GM10847 (cell line): ENCODE data around the gene MTOR.

ENCODE experiments used
- POLR2A ChIP-seq: IDR thresholded peaks from 2 replicates; pipeline ENCODE4 v1.6.1; 2011; ENCODE audit not compliant: insufficient read length; ENCODE audit errors: extremely low read depth

MTOR gene

DNA sequence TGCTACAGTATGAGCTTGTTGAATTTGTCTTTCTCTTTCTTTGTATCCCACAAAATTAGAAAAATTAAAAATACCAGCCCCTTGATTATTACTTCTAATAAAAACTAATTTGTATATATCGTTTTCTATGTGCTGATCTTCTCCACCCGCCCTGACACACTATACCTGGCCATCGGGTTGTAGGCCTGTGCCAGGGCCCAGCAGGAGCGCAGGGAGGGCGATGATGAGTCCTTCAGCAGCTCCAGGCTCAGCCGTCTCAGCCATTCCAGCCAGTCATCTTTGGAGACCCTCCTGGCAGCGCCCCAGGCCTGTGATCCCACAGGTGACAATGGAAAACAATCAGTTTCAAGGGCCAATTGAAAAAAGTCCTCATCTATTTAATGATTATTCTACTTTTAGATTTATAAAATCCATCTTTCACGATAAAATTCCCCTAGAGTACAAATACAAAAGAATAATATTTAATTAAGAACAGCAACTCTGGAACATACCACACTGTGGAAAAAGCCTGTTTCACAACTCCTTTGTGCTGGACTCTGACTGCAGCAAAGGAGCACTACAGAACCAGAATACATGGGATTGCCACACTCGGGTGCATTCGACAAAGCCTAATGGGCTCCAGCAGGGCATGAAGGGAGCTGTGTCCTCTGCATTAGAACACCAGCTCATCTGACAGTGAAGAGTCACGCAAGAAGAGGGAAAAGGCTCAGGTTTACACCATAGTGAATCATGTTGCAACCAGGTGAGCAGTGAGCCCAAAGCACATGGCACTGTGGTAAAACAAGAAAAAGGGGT lies 57.8 kb downstream of the MTOR start:
- no peak for TF ChIP-seq POLR2A

DNA sequence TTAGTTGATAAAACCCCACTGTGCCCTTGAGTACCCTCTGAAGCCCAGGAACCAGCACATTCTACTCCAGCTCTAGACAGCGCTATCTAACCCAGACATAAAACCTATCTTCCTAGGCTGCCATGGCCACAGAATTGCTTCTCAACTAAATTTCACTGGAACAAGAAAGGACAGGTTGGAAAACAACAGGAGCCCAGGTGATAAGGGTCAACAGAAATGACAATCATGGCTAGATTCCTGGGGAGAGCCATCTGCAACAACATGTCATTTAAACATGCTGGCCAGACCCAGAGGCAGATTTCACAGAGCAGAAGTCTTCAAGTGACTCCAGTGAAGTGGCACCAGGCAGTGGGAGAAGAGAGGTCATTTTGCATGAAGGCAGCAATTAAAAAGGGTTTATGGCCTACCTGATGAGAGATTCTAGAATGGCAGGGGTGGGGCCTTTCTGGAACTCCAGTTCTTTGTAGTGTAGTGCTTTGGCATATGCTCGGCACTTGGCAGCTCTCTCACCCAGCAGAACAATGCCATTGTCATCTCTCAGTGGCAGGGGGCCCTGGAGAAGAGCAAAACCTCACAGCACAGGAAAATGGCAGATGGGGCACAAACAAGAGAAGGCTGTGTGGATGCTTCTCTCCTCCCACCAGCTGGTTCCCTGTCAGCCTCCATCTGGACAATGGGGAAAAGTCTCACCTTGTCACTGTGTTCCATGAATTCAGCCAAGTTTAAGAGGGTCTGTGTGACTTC lies 63.3 kb downstream of the MTOR start:
- no peak for TF ChIP-seq POLR2A

DNA sequence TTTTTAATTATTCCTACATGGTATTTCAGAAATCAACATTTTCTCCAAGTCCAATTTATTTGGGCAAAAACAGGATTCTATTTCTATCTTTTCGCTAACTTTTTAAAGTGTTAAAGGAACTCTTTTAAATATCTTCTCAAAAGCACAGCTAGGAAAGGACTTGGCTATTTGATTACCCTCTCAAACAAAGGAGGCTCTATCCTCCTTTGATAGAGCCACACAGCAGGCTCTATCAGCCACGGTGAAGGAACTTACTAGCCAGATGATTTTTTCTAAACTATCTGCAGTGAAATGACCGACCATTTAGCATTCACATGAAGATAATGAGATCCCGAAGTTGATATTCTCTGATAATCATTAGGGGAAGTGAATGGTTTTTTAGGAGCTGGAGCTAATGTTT lies 64.1 kb downstream of the MTOR start:
- TF ChIP-seq POLR2A, result no peak

DNA sequence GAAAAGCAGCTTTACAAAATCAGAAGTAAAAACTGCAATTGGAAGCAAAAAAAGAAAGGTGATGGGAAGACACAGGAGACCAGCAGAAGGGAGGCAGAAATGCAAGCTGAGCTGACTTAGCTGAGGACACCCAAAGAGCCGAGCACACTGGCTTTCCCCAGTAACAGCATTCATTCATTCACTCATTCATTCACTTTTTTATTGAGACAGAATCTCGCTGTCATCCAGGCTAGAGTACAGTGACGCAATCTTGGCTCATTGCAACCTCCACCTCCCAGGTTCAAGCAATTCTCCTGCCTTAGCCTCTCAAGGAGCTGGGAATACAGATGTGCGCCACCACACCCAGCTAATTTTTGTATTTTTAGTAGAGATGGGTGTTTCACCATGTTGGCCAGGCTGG lies 65.0 kb downstream of the MTOR start:
- TF ChIP-seq POLR2A, result no peak

DNA sequence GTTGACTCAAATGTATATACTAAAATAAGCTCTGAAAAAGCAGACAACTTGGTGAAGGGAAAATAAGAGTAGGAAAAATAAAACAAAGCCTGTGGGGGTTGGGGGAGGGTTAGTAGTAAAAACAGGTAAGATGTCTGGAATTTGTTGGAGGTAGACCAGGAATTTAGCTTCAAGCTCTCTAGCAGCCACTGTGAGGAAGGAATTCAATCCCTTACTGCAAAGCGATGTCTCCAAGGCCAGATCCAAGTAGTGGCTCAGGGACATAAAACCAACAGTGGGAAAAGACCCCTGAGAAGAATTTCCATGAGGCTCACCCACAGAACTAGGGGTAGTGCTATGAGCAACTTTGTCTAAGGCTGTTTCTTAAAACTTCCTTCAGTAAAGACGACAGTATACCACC lies 65.4 kb downstream of the MTOR start:
- no peak for TF ChIP-seq POLR2A

DNA sequence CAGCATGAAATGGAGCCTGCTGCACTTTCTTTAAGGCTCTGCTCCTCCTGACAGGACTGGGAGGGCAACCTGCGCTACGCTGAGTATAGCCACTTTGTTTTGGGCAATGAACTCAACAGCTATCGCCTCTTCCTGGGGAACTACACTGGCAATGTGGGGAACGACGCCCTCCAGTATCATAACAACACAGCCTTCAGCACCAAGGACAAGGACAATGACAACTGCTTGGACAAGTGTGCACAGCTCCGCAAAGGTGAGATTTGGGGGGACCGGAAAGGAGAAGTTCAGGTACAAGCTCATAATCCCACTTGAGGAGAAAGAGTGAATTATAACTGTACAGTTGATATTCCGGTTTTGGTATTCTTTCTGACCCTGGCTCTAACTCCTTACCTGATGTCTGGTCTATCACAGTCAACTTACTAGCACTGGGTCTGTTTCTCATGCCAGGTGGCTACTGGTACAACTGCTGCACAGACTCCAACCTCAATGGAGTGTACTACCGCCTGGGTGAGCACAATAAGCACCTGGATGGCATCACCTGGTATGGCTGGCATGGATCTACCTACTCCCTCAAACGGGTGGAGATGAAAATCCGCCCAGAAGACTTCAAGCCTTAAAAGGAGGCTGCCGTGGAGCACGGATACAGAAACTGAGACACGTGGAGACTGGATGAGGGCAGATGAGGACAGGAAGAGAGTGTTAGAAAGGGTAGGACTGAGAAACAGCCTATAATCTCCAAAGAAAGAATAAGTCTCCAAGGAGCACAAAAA lies 67.8 kb downstream of the MTOR start:
- no peak for TF ChIP-seq POLR2A

DNA sequence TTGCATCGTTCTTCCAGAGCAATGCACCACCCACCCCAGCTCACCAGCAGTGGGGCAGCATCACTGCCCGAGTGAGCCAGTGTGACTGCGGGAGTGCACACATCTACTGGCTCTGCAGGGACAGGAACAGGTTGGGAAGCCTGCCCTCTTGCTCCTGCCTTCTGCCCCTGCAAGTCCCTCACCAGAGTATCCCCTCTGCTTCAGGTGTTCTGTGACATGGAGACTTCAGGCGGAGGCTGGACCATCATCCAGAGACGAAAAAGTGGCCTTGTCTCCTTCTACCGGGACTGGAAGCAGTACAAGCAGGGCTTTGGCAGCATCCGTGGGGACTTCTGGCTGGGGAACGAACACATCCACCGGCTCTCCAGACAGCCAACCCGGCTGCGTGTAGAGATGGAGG lies 69.0 kb downstream of the MTOR start:
- TF ChIP-seq POLR2A, result no peak

DNA sequence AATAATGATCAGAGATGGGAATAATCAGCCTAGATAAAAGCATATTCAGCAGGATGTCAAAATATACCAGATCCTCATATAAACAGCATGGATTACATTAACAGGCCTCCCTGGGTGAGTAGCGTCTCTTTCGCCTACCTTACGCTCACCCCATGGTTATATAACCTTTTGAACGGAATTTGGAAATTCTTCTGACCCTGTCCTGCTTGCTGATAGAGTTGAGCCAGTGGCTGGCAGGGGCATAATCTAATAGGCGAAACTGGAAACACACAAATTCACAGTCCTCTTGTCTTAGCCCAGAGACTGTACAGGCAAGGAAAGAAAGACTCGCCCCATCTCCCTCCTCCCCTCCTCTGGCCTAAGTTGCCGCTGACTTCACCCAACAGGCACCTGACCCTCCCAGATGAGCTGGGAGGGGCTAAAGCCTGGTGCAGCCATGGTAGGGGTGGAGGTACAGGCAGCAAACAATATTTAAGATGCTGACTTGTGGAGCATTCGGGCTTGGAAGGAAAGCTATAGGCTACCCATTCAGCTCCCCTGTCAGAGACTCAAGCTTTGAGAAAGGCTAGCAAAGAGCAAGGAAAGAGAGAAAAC lies 73.4 kb downstream of the MTOR start, which contains the start of gene ANGPTL7:
Gene ANGPTL7 (plus strand): TSS at position 498 of the 594 bp plus-strand sequence. CDS start 225 bp downstream, outside the sequence.
- no peak for TF ChIP-seq POLR2A

DNA sequence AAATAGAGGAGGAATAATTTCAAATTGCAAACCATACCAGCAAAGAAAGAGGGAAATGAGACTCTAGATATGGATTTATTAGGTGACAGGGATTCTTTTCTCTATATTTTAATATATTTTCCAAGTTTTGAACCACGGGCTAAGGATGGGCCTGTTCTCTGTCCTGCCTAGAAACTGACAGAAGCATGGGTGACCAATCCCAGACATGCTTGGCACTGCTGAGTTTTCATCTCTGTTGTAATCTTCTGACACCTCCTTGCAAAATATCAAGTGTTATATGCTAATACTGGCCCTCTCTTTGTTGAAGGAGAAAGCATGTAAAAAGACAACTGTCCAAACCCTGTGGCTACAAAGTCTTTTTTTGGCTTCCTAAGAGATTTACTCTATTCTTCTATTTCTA lies 74.0 kb downstream of the MTOR start:
- no peak for TF ChIP-seq POLR2A

DNA sequence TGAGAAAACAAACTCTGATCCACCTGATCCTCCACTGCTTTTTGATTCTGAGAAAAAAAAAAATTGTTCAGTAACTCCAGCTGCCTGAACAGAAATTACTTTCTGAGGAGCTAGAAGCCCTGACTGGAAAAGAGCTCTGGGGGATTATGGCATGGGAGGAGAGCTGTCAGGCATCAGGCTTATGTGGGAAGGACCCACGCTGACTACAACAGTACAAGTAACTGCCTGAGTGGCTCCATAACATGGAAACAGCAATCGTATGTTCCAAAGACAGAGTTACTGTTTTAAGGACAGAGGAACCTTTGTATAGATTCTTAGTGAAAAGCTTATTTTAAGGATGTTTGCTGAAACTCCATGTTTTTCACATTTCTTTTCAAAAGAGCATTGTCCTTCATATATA lies 74.4 kb downstream of the MTOR start:
- no peak for TF ChIP-seq POLR2A

DNA sequence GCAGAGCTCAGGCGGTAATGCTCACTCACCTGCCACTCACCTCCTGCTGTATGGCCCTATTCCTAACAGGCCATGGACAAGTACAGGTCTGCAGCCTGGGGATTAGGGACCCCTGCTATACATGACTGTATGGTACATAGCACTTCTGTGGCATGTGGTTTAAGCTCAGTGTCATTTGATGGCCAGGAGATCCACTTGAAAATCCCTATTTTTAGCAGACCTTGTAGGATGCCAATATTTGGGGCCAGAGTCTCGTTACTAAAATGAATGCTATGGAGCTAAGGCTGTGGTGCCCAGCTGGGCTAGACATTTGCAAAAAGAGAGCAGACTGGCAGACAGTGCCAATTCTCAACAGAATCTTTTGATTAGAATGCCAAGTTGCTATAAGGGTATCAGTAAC lies 74.9 kb downstream of the MTOR start:
- no peak for TF ChIP-seq POLR2A

DNA sequence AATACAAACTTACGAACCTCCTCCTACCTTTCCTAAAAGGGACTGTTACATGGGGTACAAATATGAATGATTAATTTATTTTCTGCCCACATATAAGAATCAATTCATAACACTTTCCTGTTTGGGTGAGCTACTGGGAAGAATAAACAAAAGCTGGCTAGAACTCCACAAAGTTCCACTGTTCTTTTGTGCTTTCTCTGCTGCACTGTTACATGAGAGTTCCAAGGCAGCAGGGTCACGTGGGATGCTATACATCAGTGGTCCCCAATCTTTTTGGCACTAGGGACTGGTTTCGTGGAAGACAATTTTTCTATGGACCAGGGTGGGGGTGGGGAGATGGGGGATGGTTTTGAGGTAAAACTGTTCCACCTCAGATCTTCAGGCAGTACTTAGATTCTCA lies 75.4 kb downstream of the MTOR start:
- no peak for TF ChIP-seq POLR2A

DNA sequence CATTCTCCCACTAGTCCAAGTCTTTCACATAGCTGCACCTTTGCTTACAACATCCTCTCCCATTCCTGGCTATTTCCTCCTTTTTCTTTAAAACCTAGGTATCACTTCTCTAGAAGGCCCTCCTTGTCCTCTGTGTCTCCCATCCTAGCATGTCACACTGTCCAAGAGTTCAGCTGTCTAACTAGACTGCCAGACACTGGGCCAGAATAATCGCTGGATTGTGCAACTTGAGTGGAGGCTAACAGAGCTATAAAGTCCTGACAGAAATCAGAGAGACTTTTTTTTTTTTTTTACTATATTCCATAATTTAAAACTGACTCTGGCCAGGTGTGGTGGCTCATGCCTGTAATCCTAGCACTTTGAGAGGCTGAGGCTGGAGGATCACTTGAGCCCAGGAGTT lies 77.4 kb downstream of the MTOR start:
- TF ChIP-seq POLR2A, result no peak

DNA sequence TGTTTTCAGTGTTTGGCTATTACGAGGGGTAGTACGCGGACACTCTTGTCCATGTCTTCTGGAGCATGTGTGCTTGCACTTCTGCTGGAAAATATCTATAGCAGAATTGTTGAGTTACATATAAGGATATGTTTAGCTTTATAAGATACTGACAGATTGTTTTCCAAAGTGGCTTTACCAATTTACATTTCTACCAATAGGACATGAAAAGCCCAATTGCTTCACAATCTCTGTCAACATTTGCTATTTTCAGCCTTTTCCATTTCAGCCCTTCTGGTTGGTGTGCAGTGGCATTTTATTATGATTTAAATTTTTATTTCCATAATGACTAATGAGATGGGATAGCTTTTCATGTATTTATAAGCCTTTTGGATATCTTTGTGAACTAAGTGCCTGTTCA lies 79.5 kb downstream of the MTOR start:
- TF ChIP-seq POLR2A, result no peak

DNA sequence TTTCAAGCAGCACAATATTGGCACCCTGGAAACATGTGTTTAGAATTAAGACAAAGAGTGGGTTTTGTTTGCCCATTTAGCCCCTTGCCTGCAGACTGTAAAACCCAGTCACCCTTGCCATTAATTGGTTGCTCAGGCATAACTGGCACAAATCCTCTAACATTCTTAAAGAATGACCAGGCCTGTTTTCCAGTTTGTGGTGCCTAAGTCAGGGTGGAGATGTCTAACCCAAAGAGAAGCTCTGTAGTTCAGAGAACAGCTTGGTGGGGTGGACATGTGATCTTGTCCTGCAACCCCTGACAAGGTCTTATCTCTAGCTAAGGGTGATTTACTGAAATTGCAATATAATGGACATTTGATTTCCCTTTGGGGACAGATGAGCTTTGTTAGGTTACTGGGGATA lies 82.0 kb downstream of the MTOR start:
- TF ChIP-seq POLR2A, result no peak
